GM18507 (cell line): Measurements from ENCODE around the gene PTPRD.

Experiments
- DNase-seq: peaks from one replicate; pipeline ENCODE4 v3.0.0; 2011; ENCODE audit warnings: low read depth; ENCODE audit not compliant: insufficient read length; ENCODE audit errors: extremely low spot score
- FAIRE-seq: peaks from 2 replicates; lab custom pipeline; 2011; peaks lifted over from hg19 to GRCh38; lab: Jason Lieb, UNC

PTPRD gene

GRCh38 chr9:10274988-10275387 lies 337.8 kb downstream of the PTPRD start:
- DNase-seq (no peak), FAIRE-seq (no peak)

GRCh38 chr9:10274175-10274574 lies 338.6 kb downstream of the PTPRD start:
- no peak for DNase-seq
- no peak for FAIRE-seq

- no peak for DNase-seq
- no peak for FAIRE-seq
Measured at GRCh38 chr9:10272830-10273229, 340.0 kb downstream of the PTPRD start.

DNA sequence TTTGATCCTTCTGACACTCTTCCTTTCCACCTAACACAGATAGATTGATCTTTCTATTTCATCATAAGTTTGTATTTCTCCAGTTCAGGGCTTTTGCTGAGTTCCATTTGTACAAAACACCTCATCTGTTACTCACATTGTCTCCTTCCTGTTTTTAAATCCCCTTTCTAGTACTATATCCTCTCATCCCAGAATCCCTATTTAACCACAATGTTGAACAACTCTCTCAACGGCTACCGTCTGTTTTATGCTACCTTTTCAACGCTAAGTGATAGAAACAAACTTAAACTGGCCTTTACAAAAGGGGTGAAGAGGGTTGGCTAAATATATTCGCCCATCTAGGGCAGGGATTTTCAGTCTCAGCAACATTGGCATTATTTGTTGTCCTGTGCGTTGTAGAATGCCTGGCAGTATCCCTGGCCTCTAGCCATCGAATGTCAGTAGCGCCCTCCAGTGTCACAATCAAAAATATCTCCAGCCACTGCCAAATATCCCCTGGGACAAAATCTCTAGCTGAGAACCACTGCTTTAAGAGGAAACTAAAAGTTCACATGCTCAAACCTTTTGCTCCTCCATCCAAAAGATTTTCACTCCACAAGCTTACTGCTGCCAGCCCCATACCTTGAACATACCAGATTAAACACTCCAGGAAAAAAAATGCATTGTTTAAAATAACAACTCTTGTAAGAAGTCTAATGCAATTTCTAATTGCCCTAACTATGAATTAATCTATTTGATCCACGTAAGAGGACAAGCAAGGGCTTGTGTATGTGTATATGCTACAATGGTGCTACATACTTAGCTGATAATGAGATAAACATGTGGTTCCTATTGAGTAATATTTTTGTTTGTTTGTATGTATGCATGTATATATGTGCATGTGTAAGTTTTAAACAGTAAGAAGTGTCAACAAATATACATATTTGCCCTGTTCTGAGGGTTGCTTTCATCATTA lies 344.0 kb downstream of the PTPRD start:
- no peak for DNase-seq
- no peak for FAIRE-seq

DNA sequence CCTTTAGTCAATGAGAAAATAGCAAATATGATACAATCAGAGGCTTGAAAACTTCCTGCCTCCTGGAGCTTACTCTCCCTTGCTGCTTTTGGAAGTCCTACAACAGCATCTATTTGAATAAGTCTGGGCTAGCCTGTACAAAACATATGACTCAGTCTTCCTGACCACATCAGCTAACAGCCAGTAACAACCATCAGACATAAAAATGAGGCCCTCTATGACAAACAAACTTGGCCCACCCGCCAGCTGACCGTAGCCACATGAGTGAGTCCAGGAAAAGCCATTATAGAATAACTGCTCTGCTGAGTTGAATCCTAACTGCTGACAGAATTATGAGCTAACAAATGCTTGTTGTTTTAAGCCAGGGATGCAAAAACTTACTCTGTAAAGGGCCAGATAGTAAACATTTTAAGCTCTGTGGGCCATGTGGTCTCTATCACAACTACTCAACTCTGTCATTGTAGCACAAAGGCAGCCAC lies 347.6 kb downstream of the PTPRD start:
- no peak for DNase-seq
- no peak for FAIRE-seq

DNA sequence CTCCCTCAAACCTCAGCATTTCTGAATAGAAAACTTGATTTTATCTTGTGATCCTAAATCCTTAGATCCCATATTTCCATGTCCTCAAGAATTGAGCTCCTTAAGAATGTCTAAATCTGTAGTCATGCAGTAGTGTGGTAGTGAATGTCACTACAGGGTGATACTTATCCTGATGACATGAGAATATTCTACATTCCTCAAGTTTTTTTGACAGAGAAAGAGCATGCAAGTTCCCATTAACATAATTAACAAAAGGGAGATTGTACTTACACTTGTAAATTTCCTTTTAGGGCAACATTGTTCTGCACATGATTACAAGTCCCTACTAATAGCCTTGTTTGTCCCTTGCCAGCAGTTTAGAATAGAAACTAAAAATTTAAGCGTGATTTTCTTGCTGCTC lies 352.3 kb downstream of the PTPRD start:
- FAIRE-seq: no peak
- DNase-seq: no peak

DNA sequence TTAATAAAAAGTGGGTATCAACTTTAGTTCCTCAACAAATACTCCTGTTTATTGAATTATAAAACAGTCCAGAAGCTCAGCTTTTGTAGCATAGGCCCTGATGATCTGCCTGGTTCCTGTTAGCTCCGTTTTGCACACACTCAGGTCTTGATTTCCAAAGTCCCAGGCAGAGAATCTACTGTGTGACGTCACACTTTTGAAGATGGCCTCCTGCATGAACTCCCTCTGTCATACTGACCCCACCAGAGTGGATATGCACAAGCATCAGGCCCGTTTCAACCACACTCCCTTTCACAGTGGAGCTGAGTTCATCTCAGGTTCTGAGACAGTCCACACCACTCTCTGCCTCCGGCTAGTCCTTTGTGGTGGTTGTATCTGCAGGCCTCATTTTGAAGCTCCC lies 353.1 kb downstream of the PTPRD start:
- FAIRE-seq: no peak

GRCh38 chr9:10255758-10256157 lies 357.0 kb downstream of the PTPRD start:
- FAIRE-seq: no peak
- no peak for DNase-seq

More for the DNA sequence above, 353.1 kb downstream of the PTPRD start:
- no peak for DNase-seq

GRCh38 chr9:10254338-10254737 lies 358.5 kb downstream of the PTPRD start:
- no peak for DNase-seq
- FAIRE-seq: no peak

DNA sequence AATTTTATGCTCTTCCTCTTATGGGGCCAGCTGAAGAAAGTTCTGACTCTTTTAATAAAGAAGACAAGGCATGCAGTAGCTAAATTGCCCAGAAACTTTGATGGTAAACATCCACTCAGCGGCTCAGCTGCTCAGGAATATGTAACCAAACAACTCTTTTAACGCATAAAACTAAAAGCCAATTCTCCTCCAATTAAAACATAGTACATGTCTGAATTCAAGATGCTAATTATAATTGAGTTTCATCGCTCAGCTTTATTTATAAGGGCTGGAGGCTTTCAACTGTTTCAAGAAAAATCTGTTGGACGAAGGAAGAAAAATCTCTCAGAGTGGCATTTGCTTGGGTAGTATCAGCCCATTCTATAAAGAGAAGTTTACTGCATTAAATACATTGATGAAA lies 359.5 kb downstream of the PTPRD start:
- DNase-seq (no peak), FAIRE-seq (no peak)

DNA sequence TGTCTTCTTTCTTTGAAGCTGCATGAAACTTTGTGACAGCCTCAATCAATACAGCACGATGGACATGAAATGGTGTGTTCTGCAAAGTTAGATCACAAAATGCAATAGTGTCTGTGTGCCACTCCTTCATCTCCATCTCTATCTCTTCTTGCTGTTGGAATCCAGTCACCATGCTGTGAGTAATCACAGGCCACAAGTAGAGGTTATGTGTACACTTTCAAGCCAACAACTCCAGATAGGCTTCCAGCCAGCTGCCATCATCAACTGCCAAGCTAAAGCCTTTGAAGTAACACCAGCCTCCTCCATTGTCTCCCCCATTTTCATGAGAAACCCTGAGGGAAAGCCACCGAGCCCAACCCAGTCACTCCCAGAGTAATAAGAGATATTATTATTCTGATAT lies 360.6 kb downstream of the PTPRD start:
- DNase-seq (no peak), FAIRE-seq (no peak)

DNA sequence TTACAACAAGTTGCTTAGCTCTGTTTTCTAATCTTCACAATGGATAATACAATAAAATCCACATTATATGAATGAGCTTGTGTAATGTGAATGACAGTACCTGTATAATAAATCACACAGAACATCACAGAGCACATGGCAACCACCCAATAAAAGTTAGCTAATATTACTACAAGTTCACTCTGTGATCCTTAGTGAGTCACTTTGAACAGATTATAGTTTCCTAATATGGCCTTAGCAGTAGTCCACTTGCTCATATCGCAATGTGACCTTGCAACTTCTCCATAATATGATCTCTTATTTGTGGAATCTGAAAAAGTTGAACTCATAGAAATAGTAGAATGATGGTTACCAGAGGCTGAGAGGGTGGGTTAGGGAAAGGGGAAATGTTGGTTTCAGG lies 361.3 kb downstream of the PTPRD start:
- DNase-seq (no peak), FAIRE-seq (no peak)

DNA sequence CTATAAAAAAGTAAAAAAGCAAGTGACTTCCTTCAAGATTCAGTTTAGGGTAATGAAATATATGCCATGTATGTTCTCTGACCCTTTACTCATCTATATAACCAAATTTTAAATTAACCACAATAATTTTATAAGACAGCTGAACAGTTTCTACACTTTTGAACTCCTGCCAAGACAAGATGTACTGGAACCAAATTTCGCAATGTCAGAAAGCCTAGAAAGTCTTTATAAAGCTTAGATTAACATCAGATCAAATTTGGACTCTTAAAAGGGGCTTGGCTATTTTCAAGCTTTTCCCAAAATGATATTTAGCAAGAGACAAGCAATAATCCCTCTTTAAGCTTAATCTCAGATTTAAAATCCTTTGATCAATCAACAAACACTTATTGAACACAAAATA lies 362.6 kb downstream of the PTPRD start:
- FAIRE-seq (no peak), DNase-seq (no peak)

DNA sequence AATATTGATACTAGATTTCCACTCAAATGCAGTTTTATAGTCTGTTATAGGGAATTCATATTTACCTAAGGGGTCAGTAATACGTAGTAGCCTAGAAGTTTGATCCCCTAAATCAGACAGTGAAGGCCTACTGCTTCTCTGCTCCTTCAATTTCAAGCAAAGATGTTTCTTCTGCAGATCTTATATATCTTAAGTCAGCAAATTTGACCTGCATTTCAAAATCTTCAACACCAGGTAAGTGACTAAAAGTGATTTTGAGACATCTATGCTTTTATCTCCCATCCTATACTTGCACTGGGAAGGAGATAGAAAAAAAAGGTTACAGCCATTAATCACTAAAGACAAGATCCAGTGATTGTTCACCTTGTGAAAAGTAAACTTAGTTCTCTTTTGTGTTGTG lies 363.9 kb downstream of the PTPRD start:
- no peak for DNase-seq
- no peak for FAIRE-seq

- no peak for FAIRE-seq
- no peak for DNase-seq
Measured at GRCh38 chr9:10242255-10242654, 370.5 kb downstream of the PTPRD start.

DNA sequence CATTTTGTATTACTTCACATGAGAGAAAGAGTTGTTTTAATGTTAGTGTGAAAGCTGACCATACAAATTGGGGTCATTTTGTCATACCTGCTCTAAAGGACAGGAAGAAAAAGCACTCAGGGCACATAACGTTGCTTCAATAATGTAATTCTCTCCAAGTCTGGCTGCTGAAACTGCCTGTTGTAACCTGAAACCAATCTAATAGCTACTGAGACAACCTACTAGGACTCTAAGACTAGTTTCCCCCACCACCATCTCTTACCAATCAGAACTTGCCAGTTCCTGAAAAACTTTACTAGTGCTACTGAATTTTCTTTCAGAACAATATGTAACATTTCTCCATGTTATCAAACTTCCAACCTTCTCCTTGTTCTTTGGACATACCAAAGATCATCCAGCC lies 374.7 kb downstream of the PTPRD start:
- FAIRE-seq: no peak
- DNase-seq: no peak

- no peak for FAIRE-seq
- no peak for DNase-seq
Measured at GRCh38 chr9:10237584-10237983, 375.2 kb downstream of the PTPRD start.

GRCh38 chr9:10236161-10236560 lies 376.6 kb downstream of the PTPRD start:
- no peak for FAIRE-seq
- DNase-seq: no peak

- DNase-seq: no peak
- no peak for FAIRE-seq
Measured at GRCh38 chr9:10235376-10235775, 377.4 kb downstream of the PTPRD start.

- FAIRE-seq (no peak), DNase-seq (no peak)
Measured at GRCh38 chr9:10232352-10232930, 380.4 kb downstream of the PTPRD start.

DNA sequence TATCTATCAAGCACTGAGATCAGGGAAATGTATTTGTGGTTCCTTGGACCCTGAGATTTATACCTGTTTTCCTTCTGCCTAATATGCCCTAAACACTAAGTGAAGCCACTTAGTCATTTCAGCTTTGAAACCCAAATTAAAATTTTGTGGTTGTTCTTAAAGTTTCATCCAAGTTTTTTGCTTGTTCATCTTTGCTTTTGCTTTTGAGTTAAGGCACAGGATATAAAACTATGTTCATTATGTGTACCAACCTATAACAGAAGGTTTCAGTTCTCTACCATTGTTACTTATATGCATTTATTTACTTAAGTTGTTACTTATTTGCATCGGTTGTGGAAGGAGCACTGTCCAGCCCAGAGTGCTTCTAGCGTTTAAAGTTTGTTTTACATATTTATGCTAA lies 382.3 kb downstream of the PTPRD start:
- DNase-seq: no peak
- no peak for FAIRE-seq
